HepG2 (cell line): ENCODE measurements around the gene TMEM132D. TPM values are rescaled to one million over a fixed set of nuclear protein-coding genes. Genes with fewer than 3 reads are reported as not detected.

Source experiments
- AFF4 ChIP-seq: sonication (generic); formaldehyde crosslinking; IDR thresholded peaks from 2 replicates; pipeline ENCODE4 v1.4.0; 2020; ENCODE audit warnings: missing genetic modification reagents
- CC2D1A ChIP-seq: sonication (generic); formaldehyde crosslinking; IDR thresholded peaks from 2 replicates; pipeline ENCODE4 v1.8.1; 2023; ENCODE audit warnings: mild to moderate bottlenecking, missing genetic modification reagents
- PCBP1 ChIP-seq: fragments of 200-400 bp; formaldehyde crosslinking; IDR thresholded peaks from 2 replicates; pipeline ENCODE4 v1.6.1; 2017; ENCODE audit warnings: mild to moderate bottlenecking, low read depth, low read length, borderline replicate concordance
- ZNF337 ChIP-seq: sonication (generic); formaldehyde crosslinking; IDR thresholded peaks from 2 replicates; pipeline ENCODE4 v1.5.1; 2020; ENCODE audit warnings: missing genetic modification reagents, low read depth, mild to moderate bottlenecking, borderline replicate concordance
- ZNF407 ChIP-seq: sonication (generic); formaldehyde crosslinking; IDR thresholded peaks from one replicate; pipeline ENCODE4 v1.5.1; 2020; ENCODE audit warnings: mild to moderate bottlenecking, missing genetic modification reagents; ENCODE audit errors: not compliant biosample characterization
- ZSCAN5A ChIP-seq: sonication (generic); formaldehyde crosslinking; IDR thresholded peaks from 2 replicates; pipeline ENCODE4 v1.8.0; 2022; ENCODE audit warnings: mild to moderate bottlenecking, missing genetic modification reagents, borderline replicate concordance
- polyA plus RNA-seq, 8 experiments: library from polyadenylated mRNA; depleted of rRNA in 3 of 8; stranded (reverse) in 7 of 8; unstranded in 1 of 8; fragments of >200 nt; fragmentation: Illumina TruSeq in 4 of 8; extraction: Trizol in 4 of 8; gene quantifications; 2 replicates each; pipeline versions ENCODE4 v1.2.1 to v1.2.3, GENCODE V29; 2011 to 2016; ENCODE audit warnings: low read depth in 4 of 8, missing spikeins in 1 of 8, mixed read lengths in 1 of 8; ENCODE audit not compliant: insufficient read depth in 1 of 8
- total RNA-seq, 5 experiments: library from RNA; depleted of rRNA; stranded (reverse); fragments of >200 nt; fragmentation: Illumina TruSeq; extraction: Trizol; gene quantifications; 2 replicates each; pipeline ENCODE4 v1.2.3, GENCODE V29; 2016; ENCODE audit warnings: low read depth in 1 of 5

The TMEM132D gene
- total and polyA plus RNA-seq, 2 of the 13 experiments (the other 11 are each of a cell fraction or from before 2014, with no cell fraction given), result not detected

GRCh38 chr12:129559776-129560175 is 344.0 kb downstream of the TMEM132D start (continued):
- TF ChIP-seq AFF4 (no peak), ZSCAN5A (no peak), ZNF337 (CRISPR knock-in tag) (no peak), PCBP1 (no peak), CC2D1A (no peak), ZNF407 (no peak)
- TF ChIP-seq, all 625 proteins: peak for 0
